CD14-positive monocyte (primary cell): ENCODE data around the gene IMPA2. TPM values are rescaled to one million over a fixed set of nuclear protein-coding genes. Genes with fewer than 3 reads are reported as not detected.

Source experiments
- DNase-seq, 3 donors: peaks; one replicate each; pipeline ENCODE4 v3.0.0-alpha.2; 2011 to 2022
- H2AFZ ChIP-seq: 2 replicates; pipeline ENCODE4 v1.6.0; 2012; ENCODE audit warnings: mild to moderate bottlenecking, low read depth, low read length, inconsistent platforms; ENCODE audit not compliant: insufficient read depth, poor library complexity, severe bottlenecking
- H3K27ac ChIP-seq, 2 donors: 1 replicate in 1 of 2; 2 replicates in 1 of 2; pipeline ENCODE4 v1.5.1; 2012 to 2013; ENCODE audit warnings: low read length in 2 of 2, control low read depth in 1 of 2, inconsistent platforms in 1 of 2, low read depth in 1 of 2, mild to moderate bottlenecking in 1 of 2
- H3K27me3 ChIP-seq, 2 donors: one replicate each; pipeline versions ENCODE4 v1.6.0 to v1.6.1; 2011 to 2013; ENCODE audit warnings: low read length in 2 of 2; ENCODE audit not compliant: control insufficient read depth in 2 of 2, insufficient read depth in 2 of 2
- H3K36me3 ChIP-seq, 2 donors: replicated peaks in 1 of 2; 1 replicate in 1 of 2; 2 replicates in 1 of 2; pipeline versions ENCODE4 v1.5.1 to v1.6.1; 2012 to 2013; ENCODE audit warnings: low read length in 2 of 2, control low read depth in 1 of 2, inconsistent platforms in 1 of 2, mild to moderate bottlenecking in 1 of 2; ENCODE audit not compliant: insufficient read depth in 2 of 2, control insufficient read depth in 1 of 2
- H3K4me1 ChIP-seq, 2 donors: 1 replicate in 1 of 2; 2 replicates in 1 of 2; pipeline versions ENCODE4 v1.5.1 to v1.6.1; 2012 to 2013; ENCODE audit warnings: low read length in 2 of 2, control low read depth in 1 of 2, inconsistent platforms in 1 of 2, mild to moderate bottlenecking in 1 of 2, moderate library complexity in 1 of 2; ENCODE audit not compliant: insufficient read depth in 2 of 2, control insufficient read depth in 1 of 2
- H3K4me2 ChIP-seq: replicated peaks from 2 replicates; pipeline ENCODE3; 2012; ENCODE audit warnings: low read length, moderate library complexity, mild to moderate bottlenecking; ENCODE audit not compliant: poor library complexity, severe bottlenecking; ENCODE audit errors: extremely low read depth
- H3K4me3 ChIP-seq, 3 experiments: fragments of 200-600 bp in 1 of 3; sonication (generic) in 1 of 3; replicated peaks in 1 of 3; 1 replicate in 2 of 3; 2 replicates in 1 of 3; pipeline ENCODE4 v1.5.1; 2011 to 2013; ENCODE audit warnings: low read length in 3 of 3, mild to moderate bottlenecking in 3 of 3, control low read depth in 2 of 3, low read depth in 2 of 3, inconsistent platforms in 1 of 3, moderate library complexity in 1 of 3
- H3K79me2 ChIP-seq: 2 replicates; pipeline ENCODE4 v1.6.0; 2012; ENCODE audit warnings: mild to moderate bottlenecking, control low read depth, inconsistent platforms, low read length, moderate library complexity; ENCODE audit not compliant: insufficient read depth
- H3K9ac ChIP-seq: 2 replicates; pipeline ENCODE4 v1.6.0; 2017; ENCODE audit warnings: low read length, mild to moderate bottlenecking; ENCODE audit not compliant: insufficient read depth, poor library complexity, severe bottlenecking
- H3K9me3 ChIP-seq, 2 donors: replicated peaks in 1 of 2; 1 replicate in 1 of 2; 2 replicates in 1 of 2; pipeline versions ENCODE4 v1.5.1 to v1.6.1; 2012 to 2013; ENCODE audit warnings: low read length in 2 of 2, control low read depth in 1 of 2; ENCODE audit not compliant: control insufficient read depth in 1 of 2, insufficient read depth in 1 of 2
- H4K20me1 ChIP-seq: 2 replicates; pipeline ENCODE4 v1.6.0; 2012; ENCODE audit warnings: mild to moderate bottlenecking, low read length, control low read depth, moderate library complexity; ENCODE audit not compliant: insufficient read depth
- H3K27ac Mint-ChIP-seq, 7 donors: one replicate each; pipeline ENCODE4 v1.8.0; 2020; ENCODE audit warnings: mild to moderate bottlenecking in 7 of 7, mixed read lengths in 7 of 7, moderate library complexity in 6 of 7, inconsistent platforms in 2 of 7
- H3K27me3 Mint-ChIP-seq, 3 donors: one replicate each; pipeline ENCODE4 v1.8.0; 2021 to 2022; ENCODE audit warnings: low read depth in 3 of 3, mild to moderate bottlenecking in 3 of 3, mixed read lengths in 3 of 3, moderate library complexity in 3 of 3, inconsistent platforms in 1 of 3
- H3K36me3 Mint-ChIP-seq, 2 donors: one replicate each; pipeline ENCODE4 v1.8.0; 2020; ENCODE audit warnings: mixed read lengths in 2 of 2, inconsistent platforms in 1 of 2, mild to moderate bottlenecking in 1 of 2
- H3K4me1 Mint-ChIP-seq: one replicate; pipeline ENCODE4 v1.8.0; 2020; ENCODE audit warnings: mild to moderate bottlenecking, mixed read lengths
- H3K4me3 Mint-ChIP-seq, 2 donors: one replicate each; pipeline ENCODE4 v1.8.0; 2020; ENCODE audit warnings: mild to moderate bottlenecking in 2 of 2, mixed read lengths in 2 of 2, moderate library complexity in 1 of 2
- H3K9me3 Mint-ChIP-seq, 7 donors: one replicate each; pipeline ENCODE4 v1.8.0; 2020 to 2022; ENCODE audit warnings: mixed read lengths in 7 of 7, mild to moderate bottlenecking in 6 of 7, moderate library complexity in 6 of 7, inconsistent platforms in 2 of 7
- CTCF ChIP-seq: fragments of 200-600 bp; IDR thresholded peaks from one replicate; pipeline ENCODE4 v1.8.0; 2022; ENCODE audit warnings: antibody characterized with exemption, mild to moderate bottlenecking
- WGBS: methylation state at CpG from one replicate; pipeline ENCODE4 v1.1.5; 2013; ENCODE audit warnings: missing lambda C conversion rate; ENCODE audit not compliant: insufficient coverage; 5-methylcytosine and 5-hydroxymethylcytosine counted together
- intact Hi-C, 2 donors: fragments of 100-400 bp; cut with micrococcal nuclease; formaldehyde crosslinking; loops; one replicate each; pipeline versions ENCODE4 v1.15.0 to v1.15.1; 2023
- polyA plus RNA-seq, 3 donors: library from polyadenylated mRNA; depleted of rRNA in 1 of 3; unstranded in 2 of 3; stranded (reverse) in 1 of 3; fragments of 300-500 nt in 2 of 3; fragments of >200 nt in 1 of 3; fragmentation: Illumina TruSeq in 2 of 3; gene quantifications; 1 replicate in 2 of 3; 2 replicates in 1 of 3; pipeline ENCODE4 v1.2.3, GENCODE V29; 2012 to 2021

Gene IMPA2
- polyA plus RNA-seq, 3 donors, result 97.4 to 186 (median 145) TPM

GRCh38 chr18:12028040-12028628, 46.8 kb downstream of the IMPA2 start:
- Histone ChIP-seq H3K9ac (no peak overlapping the region), H3K4me2 (no peak overlapping the region), H2AFZ (no peak overlapping the region), H3K36me3 (peaks cover 72 to 95% of the 10 kb centered on the region in 2 donors), H3K9me3 (no peaks in the 10 kb centered on the region), H4K20me1 (no peaks in the 10 kb centered on the region), H3K4me1 (no peaks in the 10 kb centered on the region), H3K27ac (no peak overlapping the region), H3K79me2 (no peaks in the 10 kb centered on the region), H3K4me3 (no peak overlapping the region), H3K27me3 (no peaks in the 10 kb centered on the region)
- Mint-ChIP-seq H3K4me3 (no peak overlapping the region), H3K9me3 (peaks cover 0 to 2% (median 0%) of the 10 kb centered on the region in 7 donors), H3K27ac (peak overlapping the region in 1 of 7 donors; percentile 85), H3K27me3 (peaks cover 0 to 3% (median 0%) of the 10 kb centered on the region in 3 donors), H3K4me1 (peaks cover under 1% of the 10 kb centered on the region), H3K36me3 (peaks cover 83 to 96% of the 10 kb centered on the region in 2 donors)
- WGBS, result 92% methylated on average over 11 of the region's 15 CpGs
- no peak for TF ChIP-seq CTCF
- intact Hi-C loops, result no loop called here
- no peak for DNase-seq

- Mint-ChIP-seq H3K4me1 (peaks cover 6% of the 10 kb centered on the region), H3K27ac (peak overlapping the region in 1 of 7 donors; percentile 47), H3K36me3 (peaks cover 84 to 96% of the 10 kb centered on the region in 2 donors), H3K9me3 (peaks cover 0 to 2% (median 0%) of the 10 kb centered on the region in 7 donors), H3K27me3 (peaks cover 0 to 3% (median 0%) of the 10 kb centered on the region in 3 donors), H3K4me3 (no peak overlapping the region)
- Histone ChIP-seq H4K20me1 (no peaks in the 10 kb centered on the region), H3K9me3 (no peaks in the 10 kb centered on the region), H3K79me2 (no peaks in the 10 kb centered on the region), H3K27me3 (no peaks in the 10 kb centered on the region), H3K4me3 (no peak overlapping the region), H3K9ac (no peak overlapping the region), H3K4me1 (no peaks in the 10 kb centered on the region), H3K27ac (no peak overlapping the region), H3K4me2 (no peak overlapping the region), H3K36me3 (peaks cover 72 to 95% of the 10 kb centered on the region in 2 donors), H2AFZ (no peak overlapping the region)
- no peak for DNase-seq
- WGBS, result 95% methylated on average over 10 of the region's 11 CpGs
- TF ChIP-seq CTCF, result no peak
- intact Hi-C loops, result no loop called here
These were observed 47.4 kb downstream of the IMPA2 start for GRCh38 chr18:12028674-12029073.
